Fibroblast of gingiva (primary cell): Measurements from ENCODE around the gene ZNF536.
"Not testable (repeated sequence)": the region's sequence is repeated elsewhere in the genome, so short reads cannot be mapped to it uniquely, and the experiment has no call there.

Source experiments
- DNase-seq: peaks from one replicate; pipeline ENCODE4 v3.0.0-alpha.2; 2011; ENCODE audit warnings: low read depth

ZNF536 gene

GRCh38 chr19:30482956-30483355 lies 110.8 kb downstream of the ZNF536 start:
- no peak for DNase-seq

GRCh38 chr19:30486250-30486649 lies 114.1 kb downstream of the ZNF536 start:
- DNase-seq: not testable (repeated sequence)

- no peak for DNase-seq
Measured at GRCh38 chr19:30487178-30487577, 115.0 kb downstream of the ZNF536 start.

- no peak for DNase-seq
Measured at GRCh38 chr19:30488191-30488590, 116.0 kb downstream of the ZNF536 start.

- DNase-seq: no peak
Measured at GRCh38 chr19:30490760-30491159, 118.6 kb downstream of the ZNF536 start.

GRCh38 chr19:30492586-30493270 lies 120.5 kb downstream of the ZNF536 start:
- DNase-seq: no peak

GRCh38 chr19:30497034-30497433 lies 124.8 kb downstream of the ZNF536 start:
- no peak for DNase-seq

- not testable (repeated sequence) for DNase-seq
Measured at GRCh38 chr19:30498085-30498484, 125.9 kb downstream of the ZNF536 start.

- DNase-seq: no peak
Measured at GRCh38 chr19:30498707-30499106, 126.5 kb downstream of the ZNF536 start.

GRCh38 chr19:30504272-30504671 lies 132.1 kb downstream of the ZNF536 start:
- no peak for DNase-seq

GRCh38 chr19:30512176-30513081 lies 140.2 kb downstream of the ZNF536 start:
- DNase-seq: no peak

- no peak for DNase-seq
Measured at GRCh38 chr19:30513082-30513411, 140.9 kb downstream of the ZNF536 start.

- no peak for DNase-seq
Measured at GRCh38 chr19:30516111-30516510, 143.9 kb downstream of the ZNF536 start.

- DNase-seq: no peak
Measured at GRCh38 chr19:30516531-30516930, 144.3 kb downstream of the ZNF536 start.

GRCh38 chr19:30518965-30519606 lies 146.9 kb downstream of the ZNF536 start:
- DNase-seq: no peak

GRCh38 chr19:30519607-30520205 lies 147.5 kb downstream of the ZNF536 start:
- DNase-seq: no peak

GRCh38 chr19:30520735-30521479 lies 148.7 kb downstream of the ZNF536 start:
- DNase-seq: no peak

GRCh38 chr19:30521937-30522336 lies 149.8 kb downstream of the ZNF536 start:
- DNase-seq: no peak

- DNase-seq: no peak
Measured at GRCh38 chr19:30522341-30522740, 150.2 kb downstream of the ZNF536 start.

- no peak for DNase-seq
Measured at GRCh38 chr19:30523791-30524190, 151.6 kb downstream of the ZNF536 start.

GRCh38 chr19:30525383-30525782 lies 153.2 kb downstream of the ZNF536 start:
- DNase-seq: no peak

- DNase-seq: no peak
Measured at GRCh38 chr19:30528919-30529318, 156.7 kb downstream of the ZNF536 start.
